DND-41 (cell line): Measurements from ENCODE around the gene LYAR.

ENCODE experiments used
- ATAC-seq: fragments of 200-7000 bp; cut with Tn5 transposase; 3 replicates; pipeline ENCODE4 v1.9.1; 2021; ENCODE audit warnings: low read depth; ENCODE audit not compliant: insufficient read depth
- DNase-seq: peaks from one replicate; pipeline ENCODE4 v3.0.0-alpha.2; 2020
- H2AFZ ChIP-seq: 2 replicates; pipeline ENCODE4 v1.6.0; 2012; ENCODE audit warnings: low read depth, low read length
- H3K27ac ChIP-seq: 2 replicates; pipeline ENCODE4 v1.5.1; 2012; ENCODE audit warnings: low read length, inconsistent platforms
- H3K27me3 ChIP-seq: fragments of 200-600 bp; sonication (generic); 2 replicates; pipeline ENCODE4 v1.6.0; 2012; ENCODE audit warnings: low read length, mild to moderate bottlenecking, inconsistent platforms; ENCODE audit not compliant: insufficient read depth, poor library complexity
- H3K36me3 ChIP-seq: 2 replicates; pipeline ENCODE4 v1.5.1; 2012; ENCODE audit warnings: low read length, inconsistent platforms; ENCODE audit not compliant: insufficient read depth
- H3K4me1 ChIP-seq: 2 replicates; pipeline ENCODE4 v1.5.1; 2012; ENCODE audit warnings: mild to moderate bottlenecking, low read length; ENCODE audit not compliant: insufficient read depth
- H3K4me2 ChIP-seq: 2 replicates; pipeline ENCODE4 v1.6.0; 2012; ENCODE audit warnings: mild to moderate bottlenecking, moderate library complexity, low read length, inconsistent platforms; ENCODE audit not compliant: insufficient read depth
- H3K4me3 ChIP-seq, 2 experiments: fragments of 200-600 bp in 1 of 2; shearing (Covaris generic) in 1 of 2; 2 replicates each; pipeline ENCODE4 v1.5.1; 2012 to 2016; ENCODE audit warnings: inconsistent platforms in 2 of 2, low read length in 2 of 2, mild to moderate bottlenecking in 2 of 2, low read depth in 1 of 2, moderate library complexity in 1 of 2
- H3K79me2 ChIP-seq: 2 replicates; pipeline ENCODE4 v1.6.0; 2012; ENCODE audit warnings: low read length, inconsistent platforms; ENCODE audit not compliant: insufficient read depth
- H3K9ac ChIP-seq: 2 replicates; pipeline ENCODE4 v1.6.0; 2012; ENCODE audit warnings: low read depth, mild to moderate bottlenecking, inconsistent platforms, low read length, moderate library complexity
- H3K9me3 ChIP-seq: 2 replicates; pipeline ENCODE4 v1.5.1; 2012; ENCODE audit warnings: low read length, moderate library complexity, mild to moderate bottlenecking, inconsistent platforms; ENCODE audit not compliant: insufficient read depth, severe bottlenecking
- H4K20me1 ChIP-seq: 2 replicates; pipeline ENCODE4 v1.6.0; 2012; ENCODE audit warnings: low read length; ENCODE audit not compliant: insufficient read depth
- CTCF ChIP-seq: IDR thresholded peaks from 2 replicates; pipeline ENCODE4 v1.5.1; 2012; ENCODE audit warnings: borderline replicate concordance, low read length, moderate library complexity, mild to moderate bottlenecking; ENCODE audit not compliant: poor library complexity, severe bottlenecking; ENCODE audit errors: extremely low read depth
- EZH2 ChIP-seq: IDR thresholded peaks from 3 replicates; pipeline ENCODE4 v1.6.1; 2012; ENCODE audit warnings: borderline replicate concordance, low read depth, mild to moderate bottlenecking, moderate library complexity, low read length, inconsistent platforms; ENCODE audit not compliant: severe bottlenecking

LYAR gene

GRCh38 chr4:4289941-4290850 lies at the start of gene LYAR, which contains the start of gene ZBTB49:
LYAR (minus strand) TSS chr4:4290154; CDS start chr4:4283742, 6,412 bp downstream.
ZBTB49 (plus strand) TSS chr4:4290251; CDS start chr4:4299946, 9,695 bp downstream.
- peak within 1 kb of the TSS; percentile 73 to 86 for H3K4me3 ChIP-seq
- H2AFZ ChIP-seq: peak within 1 kb of the TSS; percentile 80
- peaks cover 16% of the 10 kb centered on the region; the same call in 1 of the 2 replicates for H4K20me1 ChIP-seq
- H3K9me3 ChIP-seq: no peaks in the 10 kb centered on the region
- H3K27ac ChIP-seq: peak within 1 kb of the TSS; percentile 75
- peak within 1 kb of the TSS; percentile 86 for H3K4me2 ChIP-seq
- H3K27me3 ChIP-seq: no peaks in the 10 kb centered on the region
- no peak for TF ChIP-seq EZH2
- no peak for TF ChIP-seq CTCF
- peak; percentile 94 for DNase-seq
- H3K79me2 ChIP-seq: peaks cover 87% of the 10 kb centered on the region
- H3K9ac ChIP-seq: peak within 1 kb of the TSS; percentile 70
- H3K4me1 ChIP-seq: peaks cover 36% of the 10 kb centered on the region
- peak; percentile 91 for ATAC-seq
- peaks cover 17% of the 10 kb centered on the region for H3K36me3 ChIP-seq

- H3K9ac ChIP-seq: no peak overlapping the region
- H3K27ac ChIP-seq: no peak overlapping the region
- no peaks in the 10 kb centered on the region for H3K9me3 ChIP-seq
- H3K36me3 ChIP-seq: no peaks in the 10 kb centered on the region
- no peak overlapping the region for H3K4me2 ChIP-seq
- DNase-seq (no peak), ATAC-seq (no peak)
- H3K4me1 ChIP-seq: no peaks in the 10 kb centered on the region
- no peaks in the 10 kb centered on the region for H3K27me3 ChIP-seq
- no peak overlapping the region for H2AFZ ChIP-seq
- TF ChIP-seq EZH2 (no peak), CTCF (no peak)
- H3K4me3 ChIP-seq: no peak overlapping the region
- no peaks in the 10 kb centered on the region for H4K20me1 ChIP-seq
- H3K79me2 ChIP-seq: no peaks in the 10 kb centered on the region
Measured at GRCh38 chr4:4339504-4340085, 49.6 kb upstream of the LYAR start.

GRCh38 chr4:4338210-4339001 lies 48.5 kb upstream of the LYAR start:
- Histone ChIP-seq H3K4me2 (no peak overlapping the region), H2AFZ (no peak overlapping the region), H3K4me3 (no peak overlapping the region), H4K20me1 (no peaks in the 10 kb centered on the region), H3K27me3 (no peaks in the 10 kb centered on the region), H3K79me2 (no peaks in the 10 kb centered on the region), H3K4me1 (no peaks in the 10 kb centered on the region), H3K9ac (no peak overlapping the region), H3K9me3 (no peaks in the 10 kb centered on the region), H3K36me3 (no peaks in the 10 kb centered on the region), H3K27ac (no peak overlapping the region)
- ATAC-seq (no peak), DNase-seq (no peak)
- TF ChIP-seq EZH2: no peak
- TF ChIP-seq CTCF: no peak
